Naive thymus-derived CD4-positive, alpha-beta T cell (primary cell): ENCODE measurements around the gene UGT2B10. TPM values are rescaled to one million over a fixed set of nuclear protein-coding genes. Genes with fewer than 3 reads are reported as not detected.

Experiments
- polyA plus RNA-seq, 2 donors: library from polyadenylated mRNA; unstranded; fragments of 300-500 nt; fragmentation: Illumina TruSeq; gene quantifications; one replicate each; pipeline ENCODE4 v1.2.3, GENCODE V29; 2021
- total RNA-seq, 6 experiments: library from RNA in 5 of 6; stranded (reverse) in 5 of 6; gene quantifications; 1 replicate in 5 of 6; 2 replicates in 1 of 6; pipeline ENCODE4 v1.2.3 and lab custom pipeline; 2021 to 2026

Gene UGT2B10
- total and polyA plus RNA-seq, 7 experiments from 2014 or later = not detected

Other genes starting within 250 kb of the UGT2B10 start
- under 1 TPM in 1 of 5 experiments, not detected in 4; 0.27 TPM for gene UGT2B17, start 239.7 kb upstream of the UGT2B10 start, total RNA-seq
- gene UGT2B17, start 239.7 kb upstream of the UGT2B10 start, polyA plus RNA-seq = not detected
- not detected for gene UGT2B15, start 145.3 kb upstream of the UGT2B10 start, total RNA-seq
- not detected for gene UGT2B15, start 145.3 kb upstream of the UGT2B10 start, polyA plus RNA-seq
- not detected for gene UGT2A3, start 135.8 kb downstream of the UGT2B10 start, total RNA-seq
- not detected for gene UGT2A3, start 135.8 kb downstream of the UGT2B10 start, polyA plus RNA-seq